HG03520 (cell line): ENCODE measurements around the gene FSD2.

Source experiments
- ATAC-seq: cut with Tn5 transposase; IDR thresholded peaks from one replicate; pipeline ENCODE4 v1.9.1; 2021; ENCODE audit warnings: mild to moderate bottlenecking, moderate library complexity; ENCODE audit not compliant: unreplicated experiment

FSD2 gene

GRCh38 chr15:82805994-82806406, at the start of gene FSD2:
TSS of gene FSD2 (minus strand) at chr15:82806069. CDS start at chr15:82787390, 18,679 bp downstream.
- ATAC-seq = peak; percentile 41

GRCh38 chr15:82854554-82854953, 48.7 kb upstream of the FSD2 start:
- ATAC-seq = no peak

- ATAC-seq = no peak
Observed at GRCh38 chr15:82852941-82853561, 47.2 kb upstream of the FSD2 start.

- ATAC-seq = no peak
Observed at GRCh38 chr15:82851981-82852511, 46.2 kb upstream of the FSD2 start.

GRCh38 chr15:82851306-82851850, 45.5 kb upstream of the FSD2 start:
- no peak for ATAC-seq

GRCh38 chr15:82850731-82851130, 44.9 kb upstream of the FSD2 start:
- ATAC-seq = no peak

GRCh38 chr15:82849556-82850512, 44.0 kb upstream of the FSD2 start:
- no peak for ATAC-seq

GRCh38 chr15:82848241-82848993, 42.5 kb upstream of the FSD2 start:
- ATAC-seq = no peak

GRCh38 chr15:82847703-82848102, 41.8 kb upstream of the FSD2 start:
- ATAC-seq = no peak

- ATAC-seq = no peak
Observed at GRCh38 chr15:82846621-82847020, 40.8 kb upstream of the FSD2 start.

- ATAC-seq = no peak
Observed at GRCh38 chr15:82845686-82846085, 39.8 kb upstream of the FSD2 start.

- ATAC-seq = no peak
Observed at GRCh38 chr15:82843566-82843965, 37.7 kb upstream of the FSD2 start.

- ATAC-seq = no peak
Observed at GRCh38 chr15:82840166-82840565, 34.3 kb upstream of the FSD2 start.

GRCh38 chr15:82839136-82839535, 33.3 kb upstream of the FSD2 start:
- ATAC-seq = no peak

- no peak for ATAC-seq
Observed at GRCh38 chr15:82838096-82838735, 32.3 kb upstream of the FSD2 start.

- no peak for ATAC-seq
Observed at GRCh38 chr15:82835391-82835917, 29.6 kb upstream of the FSD2 start.

GRCh38 chr15:82833362-82833682, 27.5 kb upstream of the FSD2 start:
- no peak for ATAC-seq

GRCh38 chr15:82832601-82833361, 26.9 kb upstream of the FSD2 start:
- peak; percentile 85 for ATAC-seq

- ATAC-seq = no peak
Observed at GRCh38 chr15:82831894-82832600, 26.2 kb upstream of the FSD2 start.
